Inflammatory macrophage treated with lipopolysaccharide for 1 hour (primary cell): Measurements from ENCODE around the gene SLC22A13.
"Not testable (repeated sequence)": the region's sequence is repeated elsewhere in the genome, so short reads cannot be mapped to it uniquely, and the experiment has no call there.

Source experiments
- DNase-seq, 2 donors: peaks; one replicate each; pipeline ENCODE4 v3.0.0-alpha.2; 2020 to 2022

SLC22A13 gene

GRCh38 chr3:38307599-38307998, 42.0 kb downstream of the SLC22A13 start:
- no peak for DNase-seq

GRCh38 chr3:38308456-38308855, 42.8 kb downstream of the SLC22A13 start:
- DNase-seq: no peak

- peak; percentile 52 to 63 for DNase-seq
Observed at GRCh38 chr3:38311476-38311875, 45.9 kb downstream of the SLC22A13 start.

GRCh38 chr3:38311941-38312340, 46.3 kb downstream of the SLC22A13 start:
- no peak for DNase-seq

GRCh38 chr3:38312356-38312755, 46.7 kb downstream of the SLC22A13 start:
- DNase-seq: no peak

- DNase-seq: no peak
Observed at GRCh38 chr3:38313263-38313662, 47.7 kb downstream of the SLC22A13 start.

GRCh38 chr3:38313695-38314094, 48.1 kb downstream of the SLC22A13 start:
- DNase-seq: peak in 1 of 2 donors; percentile 13

- DNase-seq: no peak
Observed at GRCh38 chr3:38314112-38314763, 48.6 kb downstream of the SLC22A13 start.

GRCh38 chr3:38314764-38315487, 49.3 kb downstream of the SLC22A13 start:
- DNase-seq: no peak

- no peak for DNase-seq
Observed at GRCh38 chr3:38315488-38316230, 50.0 kb downstream of the SLC22A13 start.

- no peak for DNase-seq
Observed at GRCh38 chr3:38316356-38317191, 51.0 kb downstream of the SLC22A13 start.

GRCh38 chr3:38317192-38317759, 51.7 kb downstream of the SLC22A13 start:
- DNase-seq: peak in 1 of 2 donors; percentile 17

GRCh38 chr3:38318766-38319671, 53.4 kb downstream of the SLC22A13 start:
- DNase-seq: no peak

GRCh38 chr3:38320638-38321037, 55.0 kb downstream of the SLC22A13 start:
- not testable (repeated sequence) for DNase-seq

GRCh38 chr3:38323060-38323459, 57.4 kb downstream of the SLC22A13 start:
- no peak for DNase-seq

GRCh38 chr3:38325256-38325655, 59.6 kb downstream of the SLC22A13 start:
- no peak for DNase-seq

GRCh38 chr3:38327335-38328009, 61.9 kb downstream of the SLC22A13 start:
- DNase-seq: peak; percentile 45 to 72
